PC-9 (cell line): ENCODE data around the gene IGFBP7. TPM values are rescaled to one million over a fixed set of nuclear protein-coding genes. Genes with fewer than 3 reads are reported as not detected.

Source experiments
- BruUV-seq: library from RNA; stranded (reverse); fragments of 400-500 nt; replicated peaks from 2 replicates; lab custom pipeline; 2021; lab: Mats Ljungman, UMichigan
- CTCF ChIA-PET: fragments of 300-600 bp; sonication (Branson Sonifier 250); formaldehyde crosslinking; loops from one replicate; lab custom pipeline; 2022; ENCODE audit warnings: antibody characterized with exemption; lab: Charles Lee
- POLR2A ChIA-PET: fragments of 300-600 bp; sonication (Branson Sonifier 250); formaldehyde crosslinking; loops from one replicate; lab custom pipeline; 2022; ENCODE audit warnings: antibody characterized with exemption; ENCODE audit not compliant: unreplicated experiment; lab: Charles Lee
- DNase-seq, 2 experiments: peaks; one replicate each; pipeline versions ENCODE4 v3.0.0 to v3.0.0-alpha.2; 2015 to 2022; ENCODE audit warnings: mixed read lengths in 1 of 2
- H2AFZ ChIP-seq: fragments of 200-600 bp; sonication (generic); 2 replicates; pipeline ENCODE4 v1.8.1; 2017; ENCODE audit warnings: antibody characterized with exemption
- H3F3A ChIP-seq: fragments of 200-600 bp; sonication (generic); 2 replicates; pipeline ENCODE4 v1.8.1; 2017; ENCODE audit warnings: antibody characterized with exemption, mild to moderate bottlenecking, low read depth; ENCODE audit not compliant: insufficient read depth
- H3K27ac ChIP-seq: fragments of 200-600 bp; sonication (generic); 2 replicates; pipeline ENCODE4 v1.6.1; 2016; ENCODE audit warnings: mixed run types
- H3K27me3 ChIP-seq: fragments of 200-600 bp; sonication (generic); 2 replicates; pipeline ENCODE4 v1.6.1; 2016; ENCODE audit warnings: low read depth, mixed run types; ENCODE audit not compliant: insufficient read depth
- H3K36me3 ChIP-seq: fragments of 200-600 bp; sonication (generic); 2 replicates; pipeline ENCODE4 v1.6.1; 2016; ENCODE audit warnings: low read depth, mixed run types
- H3K4me1 ChIP-seq: fragments of 200-600 bp; sonication (generic); replicated peaks from 2 replicates; pipeline ENCODE4 v1.6.1; 2016; ENCODE audit warnings: mixed run types; ENCODE audit not compliant: insufficient read depth
- H3K4me2 ChIP-seq: fragments of 200-600 bp; sonication (generic); 2 replicates; pipeline ENCODE4 v1.6.1; 2017; ENCODE audit warnings: mixed run types
- H3K4me3 ChIP-seq: fragments of 200-600 bp; sonication (generic); 2 replicates; pipeline ENCODE4 v1.6.1; 2016; ENCODE audit warnings: mixed run types
- H3K79me2 ChIP-seq: fragments of 200-600 bp; sonication (generic); 2 replicates; pipeline ENCODE4 v1.6.1; 2017; ENCODE audit warnings: low read depth, mixed run types
- H3K9me2 ChIP-seq: fragments of 200-600 bp; sonication (generic); 2 replicates; pipeline ENCODE4 v1.8.1; 2017; ENCODE audit warnings: mild to moderate bottlenecking; ENCODE audit not compliant: insufficient read depth
- H3K9me3 ChIP-seq: fragments of 200-600 bp; sonication (generic); 2 replicates; pipeline ENCODE4 v1.8.1; 2016; ENCODE audit warnings: low read depth; ENCODE audit not compliant: insufficient read depth
- H4K20me1 ChIP-seq: fragments of 200-600 bp; sonication (generic); 2 replicates; pipeline ENCODE4 v1.8.1; 2017; ENCODE audit not compliant: insufficient read depth
- CTCF ChIP-seq: fragments of 200-600 bp; sonication (generic); conservative IDR thresholded peaks from 2 replicates; pipeline ENCODE4 v1.6.1; 2017; ENCODE audit warnings: mixed run types, antibody characterized with exemption, mild to moderate bottlenecking, moderate library complexity
- EZH2 ChIP-seq: fragments of 200-600 bp; sonication (generic); IDR thresholded peaks from 2 replicates; pipeline ENCODE4 v1.8.0; 2017; ENCODE audit warnings: antibody characterized with exemption, low read depth
- intact Hi-C: fragments of 100-400 bp; cut with micrococcal nuclease; formaldehyde crosslinking; loops from one replicate; pipeline ENCODE4 v1.10.0; 2022; ENCODE audit not compliant: unreplicated experiment
- total RNA-seq: library from RNA; stranded (reverse); gene quantifications from 2 replicates; pipeline ENCODE4 v1.2.3, GENCODE V29; 2021

Gene IGFBP7
- total RNA-seq, 1 experiment from 2014 or later, result 127 TPM

- no peaks in the 10 kb centered on the region for H4K20me1 ChIP-seq
- no peaks in the 10 kb centered on the region for H3F3A ChIP-seq
- no peaks in the 10 kb centered on the region for H3K9me2 ChIP-seq
- no peaks in the 10 kb centered on the region for H3K36me3 ChIP-seq
- no peak overlapping the region for H3K4me2 ChIP-seq
- ChIA-PET CTCF (no interaction called here), POLR2A (no interaction called here)
- intact Hi-C loops, result no loop called here
- no peak overlapping the region for H3K4me3 ChIP-seq
- TF ChIP-seq CTCF (no peak), EZH2 (no peak)
- no peak overlapping the region for H3K27ac ChIP-seq
- H3K4me1 ChIP-seq, result no peaks in the 10 kb centered on the region
- H2AFZ ChIP-seq, result no peak overlapping the region
- H3K79me2 ChIP-seq, result no peaks in the 10 kb centered on the region
- no peaks in the 10 kb centered on the region for H3K9me3 ChIP-seq
- H3K27me3 ChIP-seq, result no peaks in the 10 kb centered on the region
- DNase-seq, result no peak
- BruUV-seq, result no TSS peak
Measured at GRCh38 chr4:57093845-57094831, 16.0 kb downstream of the IGFBP7 start.

DNA sequence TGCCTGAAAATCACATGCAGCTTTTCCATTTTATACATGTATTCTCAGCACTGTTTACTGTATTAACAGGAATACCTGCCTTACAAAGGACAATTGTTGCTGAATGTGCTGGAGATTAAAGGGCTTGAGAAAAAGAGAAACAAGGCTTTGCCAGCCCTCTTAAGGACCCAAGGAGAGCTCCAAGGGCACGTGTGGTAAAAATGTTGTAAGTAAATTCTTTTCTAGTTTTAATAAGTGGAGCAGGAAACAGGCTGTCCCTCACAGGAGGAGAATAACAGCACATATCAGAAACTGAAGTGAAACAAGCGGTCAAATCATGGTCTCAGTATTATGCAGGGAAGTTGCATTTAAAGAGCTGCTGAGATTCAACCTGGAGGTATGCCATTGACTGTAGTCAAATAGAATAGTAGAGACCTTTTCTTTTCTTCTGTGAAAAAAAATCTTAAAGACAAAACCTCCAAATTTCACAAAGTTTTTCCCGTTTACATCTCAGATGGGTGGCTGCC is 18.5 kb downstream of the IGFBP7 start:
- POLR2A ChIA-PET, result no interaction called here
- H3F3A ChIP-seq, result no peaks in the 10 kb centered on the region
- BruUV-seq, result no TSS peak
- no peak overlapping the region for H2AFZ ChIP-seq
- no peaks in the 10 kb centered on the region for H3K9me2 ChIP-seq
- no peak for DNase-seq
- no peaks in the 10 kb centered on the region for H3K27me3 ChIP-seq
- H3K27ac ChIP-seq, result no peak overlapping the region
- no peaks in the 10 kb centered on the region for H3K79me2 ChIP-seq
- TF ChIP-seq CTCF, result no peak
- TF ChIP-seq EZH2, result no peak
- H3K4me2 ChIP-seq, result no peak overlapping the region
- no peaks in the 10 kb centered on the region for H3K4me1 ChIP-seq
- H3K9me3 ChIP-seq, result no peaks in the 10 kb centered on the region
- intact Hi-C loops, result no loop called here
- no peak overlapping the region for H3K4me3 ChIP-seq
- CTCF ChIA-PET, result no interaction called here
- no peaks in the 10 kb centered on the region for H3K36me3 ChIP-seq
- no peaks in the 10 kb centered on the region for H4K20me1 ChIP-seq

- POLR2A ChIA-PET, result no interaction called here
- DNase-seq, result no peak
- intact Hi-C loops, result no loop called here
- H4K20me1 ChIP-seq, result no peaks in the 10 kb centered on the region
- no peaks in the 10 kb centered on the region for H3K27me3 ChIP-seq
- no peak overlapping the region for H3K4me3 ChIP-seq
- H2AFZ ChIP-seq, result no peak overlapping the region
- H3K9me2 ChIP-seq, result no peaks in the 10 kb centered on the region
- CTCF ChIA-PET, result no interaction called here
- H3F3A ChIP-seq, result no peaks in the 10 kb centered on the region
- H3K27ac ChIP-seq, result no peak overlapping the region
- no TSS peak for BruUV-seq
- TF ChIP-seq CTCF (no peak), EZH2 (no peak)
- H3K36me3 ChIP-seq, result no peaks in the 10 kb centered on the region
- no peak overlapping the region for H3K4me2 ChIP-seq
- no peaks in the 10 kb centered on the region for H3K4me1 ChIP-seq
- H3K79me2 ChIP-seq, result no peaks in the 10 kb centered on the region
- H3K9me3 ChIP-seq, result no peaks in the 10 kb centered on the region
Measured at GRCh38 chr4:57090079-57090478, 20.1 kb downstream of the IGFBP7 start.
